Stimulated activated CD8-positive, alpha-beta memory T cell treated with anti-CD3 and anti-CD28 coated beads, Interleukin-7, amount 100 ng/mL, for 24 hours (primary cell): ENCODE measurements around the gene ADCY10.
"Not testable (repeated sequence)": the region's sequence is repeated elsewhere in the genome, so short reads cannot be mapped to it uniquely, and the experiment has no call there.

Experiments
- DNase-seq: peaks from one replicate; pipeline ENCODE4 v3.0.0-alpha.2; 2020; ENCODE audit warnings: low read depth

Gene ADCY10

GRCh38 chr1:167806676-167807075 is 107.3 kb downstream of the ADCY10 start:
- DNase-seq: not testable (repeated sequence)

- DNase-seq: not testable (repeated sequence)
Measured at GRCh38 chr1:167806235-167806634, 107.7 kb downstream of the ADCY10 start.

GRCh38 chr1:167805041-167805556 is 108.8 kb downstream of the ADCY10 start:
- no peak for DNase-seq

GRCh38 chr1:167803358-167804207 is 110.4 kb downstream of the ADCY10 start:
- DNase-seq: peak; percentile 78

GRCh38 chr1:167802235-167802634 is 111.7 kb downstream of the ADCY10 start:
- DNase-seq: no peak

- no peak for DNase-seq
Measured at GRCh38 chr1:167800251-167800650, 113.7 kb downstream of the ADCY10 start.

GRCh38 chr1:167799747-167800146 is 114.2 kb downstream of the ADCY10 start:
- DNase-seq: no peak

- DNase-seq: no peak
Measured at GRCh38 chr1:167798952-167799351, 115.0 kb downstream of the ADCY10 start.

GRCh38 chr1:167797015-167797414 is 116.9 kb downstream of the ADCY10 start:
- no peak for DNase-seq

GRCh38 chr1:167795810-167796740 is 117.9 kb downstream of the ADCY10 start:
- no peak for DNase-seq

- DNase-seq: no peak
Measured at GRCh38 chr1:167794043-167794442, 119.9 kb downstream of the ADCY10 start.

GRCh38 chr1:167792188-167792565 is 121.8 kb downstream of the ADCY10 start:
- DNase-seq: no peak

GRCh38 chr1:167791281-167792187 is 122.4 kb downstream of the ADCY10 start:
- DNase-seq: no peak

GRCh38 chr1:167790117-167790516 is 123.8 kb downstream of the ADCY10 start:
- DNase-seq: no peak

GRCh38 chr1:167789501-167789900 is 124.4 kb downstream of the ADCY10 start:
- DNase-seq: no peak

GRCh38 chr1:167786502-167786901 is 127.4 kb downstream of the ADCY10 start:
- DNase-seq: no peak

- DNase-seq: no peak
Measured at GRCh38 chr1:167784876-167785550, 128.9 kb downstream of the ADCY10 start.

- no peak for DNase-seq
Measured at GRCh38 chr1:167782946-167783345, 131.0 kb downstream of the ADCY10 start.

- DNase-seq: no peak
Measured at GRCh38 chr1:167781558-167781957, 132.4 kb downstream of the ADCY10 start.

- no peak for DNase-seq
Measured at GRCh38 chr1:167777269-167777650, 136.7 kb downstream of the ADCY10 start.
